GM21717 (cell line): Measurements from ENCODE around the gene CD8A.

ENCODE experiments used
- ATAC-seq: cut with Tn5 transposase; IDR thresholded peaks from one replicate; pipeline ENCODE4 v1.9.1; 2021; ENCODE audit warnings: mild to moderate bottlenecking, moderate library complexity; ENCODE audit not compliant: unreplicated experiment

CD8A gene

GRCh38 chr2:86781363-86781762, 9.3 kb downstream of the CD8A start:
- no peak for ATAC-seq

GRCh38 chr2:86779971-86780370, 10.7 kb downstream of the CD8A start:
- no peak for ATAC-seq

GRCh38 chr2:86778957-86779356, 11.8 kb downstream of the CD8A start:
- ATAC-seq, result no peak

- ATAC-seq, result no peak
Observed at GRCh38 chr2:86776532-86776931, 14.2 kb downstream of the CD8A start.

- ATAC-seq, result no peak
Observed at GRCh38 chr2:86775338-86775737, 15.4 kb downstream of the CD8A start.

GRCh38 chr2:86774862-86775261, 15.9 kb downstream of the CD8A start:
- no peak for ATAC-seq

GRCh38 chr2:86772611-86773010, 18.1 kb downstream of the CD8A start:
- ATAC-seq, result no peak

- no peak for ATAC-seq
Observed at GRCh38 chr2:86770816-86771301, 19.9 kb downstream of the CD8A start.

- ATAC-seq, result no peak
Observed at GRCh38 chr2:86769838-86770237, 20.9 kb downstream of the CD8A start.

GRCh38 chr2:86768189-86768949, 22.3 kb downstream of the CD8A start:
- ATAC-seq, result no peak

- ATAC-seq, result no peak
Observed at GRCh38 chr2:86765310-86765695, 25.4 kb downstream of the CD8A start.

- no peak for ATAC-seq
Observed at GRCh38 chr2:86764661-86765309, 25.9 kb downstream of the CD8A start.

- ATAC-seq, result no peak
Observed at GRCh38 chr2:86760371-86760770, 30.3 kb downstream of the CD8A start.

- no peak for ATAC-seq
Observed at GRCh38 chr2:86758405-86758804, 32.3 kb downstream of the CD8A start.

GRCh38 chr2:86753606-86754005, 37.1 kb downstream of the CD8A start:
- no peak for ATAC-seq

GRCh38 chr2:86752934-86753333, 37.8 kb downstream of the CD8A start:
- no peak for ATAC-seq

GRCh38 chr2:86751778-86752177, 38.9 kb downstream of the CD8A start:
- ATAC-seq, result no peak

- ATAC-seq, result no peak
Observed at GRCh38 chr2:86750240-86750839, 40.4 kb downstream of the CD8A start.

- no peak for ATAC-seq
Observed at GRCh38 chr2:86747711-86748639, 42.7 kb downstream of the CD8A start.

GRCh38 chr2:86746939-86747338, 43.8 kb downstream of the CD8A start:
- ATAC-seq, result no peak

GRCh38 chr2:86744152-86744551, 46.6 kb downstream of the CD8A start:
- no peak for ATAC-seq
